DND-41 (cell line): ENCODE results near the gene ETS2.

Source experiments
- ATAC-seq: fragments of 200-7000 bp; cut with Tn5 transposase; 3 replicates; pipeline ENCODE4 v1.9.1; 2021; ENCODE audit warnings: low read depth; ENCODE audit not compliant: insufficient read depth
- DNase-seq: peaks from one replicate; pipeline ENCODE4 v3.0.0-alpha.2; 2020
- H2AFZ ChIP-seq: 2 replicates; pipeline ENCODE4 v1.6.0; 2012; ENCODE audit warnings: low read depth, low read length
- H3K27ac ChIP-seq: 2 replicates; pipeline ENCODE4 v1.5.1; 2012; ENCODE audit warnings: low read length, inconsistent platforms
- H3K27me3 ChIP-seq: fragments of 200-600 bp; sonication (generic); 2 replicates; pipeline ENCODE4 v1.6.0; 2012; ENCODE audit warnings: low read length, mild to moderate bottlenecking, inconsistent platforms; ENCODE audit not compliant: insufficient read depth, poor library complexity
- H3K36me3 ChIP-seq: 2 replicates; pipeline ENCODE4 v1.5.1; 2012; ENCODE audit warnings: low read length, inconsistent platforms; ENCODE audit not compliant: insufficient read depth
- H3K4me1 ChIP-seq: 2 replicates; pipeline ENCODE4 v1.5.1; 2012; ENCODE audit warnings: mild to moderate bottlenecking, low read length; ENCODE audit not compliant: insufficient read depth
- H3K4me2 ChIP-seq: 2 replicates; pipeline ENCODE4 v1.6.0; 2012; ENCODE audit warnings: mild to moderate bottlenecking, moderate library complexity, low read length, inconsistent platforms; ENCODE audit not compliant: insufficient read depth
- H3K4me3 ChIP-seq, 2 experiments: fragments of 200-600 bp in 1 of 2; shearing (Covaris generic) in 1 of 2; 2 replicates each; pipeline ENCODE4 v1.5.1; 2012 to 2016; ENCODE audit warnings: inconsistent platforms in 2 of 2, low read length in 2 of 2, mild to moderate bottlenecking in 2 of 2, low read depth in 1 of 2, moderate library complexity in 1 of 2
- H3K79me2 ChIP-seq: 2 replicates; pipeline ENCODE4 v1.6.0; 2012; ENCODE audit warnings: low read length, inconsistent platforms; ENCODE audit not compliant: insufficient read depth
- H3K9ac ChIP-seq: 2 replicates; pipeline ENCODE4 v1.6.0; 2012; ENCODE audit warnings: low read depth, mild to moderate bottlenecking, inconsistent platforms, low read length, moderate library complexity
- H3K9me3 ChIP-seq: 2 replicates; pipeline ENCODE4 v1.5.1; 2012; ENCODE audit warnings: low read length, moderate library complexity, mild to moderate bottlenecking, inconsistent platforms; ENCODE audit not compliant: insufficient read depth, severe bottlenecking
- H4K20me1 ChIP-seq: 2 replicates; pipeline ENCODE4 v1.6.0; 2012; ENCODE audit warnings: low read length; ENCODE audit not compliant: insufficient read depth
- EZH2 ChIP-seq: IDR thresholded peaks from 3 replicates; pipeline ENCODE4 v1.6.1; 2012; ENCODE audit warnings: borderline replicate concordance, low read depth, mild to moderate bottlenecking, moderate library complexity, low read length, inconsistent platforms; ENCODE audit not compliant: severe bottlenecking
- TF ChIP-seq, protein P1 (sequence below): IDR thresholded peaks from 2 replicates; pipeline ENCODE4 v1.5.1; 2012; ENCODE audit warnings: borderline replicate concordance, low read length, moderate library complexity, mild to moderate bottlenecking; ENCODE audit not compliant: poor library complexity, severe bottlenecking; ENCODE audit errors: extremely low read depth

The ETS2 gene

DNA sequence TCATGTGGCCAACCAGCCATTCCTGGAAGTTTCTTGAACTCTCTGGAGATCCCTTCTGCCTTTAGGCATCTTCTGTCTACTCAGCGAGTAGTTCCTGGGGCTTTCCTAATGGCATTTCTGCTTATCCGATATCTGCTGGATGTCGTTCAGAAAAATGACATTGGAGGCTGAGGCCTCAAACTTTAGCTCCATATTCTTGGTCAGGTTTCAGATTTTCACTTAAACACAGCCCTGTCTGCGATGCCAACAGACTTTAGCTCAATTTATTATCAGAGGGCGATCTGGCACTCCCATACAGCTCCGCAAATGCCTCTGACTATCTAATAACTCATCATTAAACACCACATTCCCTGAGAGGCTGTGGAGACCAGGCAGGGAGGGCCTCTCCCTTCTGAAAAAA is 46.3 kb upstream of the ETS2 start:
- Histone ChIP-seq H2AFZ (no peak overlapping the region), H3K36me3 (no peaks in the 10 kb centered on the region), H4K20me1 (no peaks in the 10 kb centered on the region), H3K27ac (no peak overlapping the region), H3K4me3 (no peak overlapping the region), H3K9ac (no peak overlapping the region), H3K9me3 (no peaks in the 10 kb centered on the region), H3K4me2 (no peak overlapping the region), H3K79me2 (no peaks in the 10 kb centered on the region), H3K4me1 (no peaks in the 10 kb centered on the region), H3K27me3 (no peaks in the 10 kb centered on the region)
- TF ChIP-seq, protein P1, sequence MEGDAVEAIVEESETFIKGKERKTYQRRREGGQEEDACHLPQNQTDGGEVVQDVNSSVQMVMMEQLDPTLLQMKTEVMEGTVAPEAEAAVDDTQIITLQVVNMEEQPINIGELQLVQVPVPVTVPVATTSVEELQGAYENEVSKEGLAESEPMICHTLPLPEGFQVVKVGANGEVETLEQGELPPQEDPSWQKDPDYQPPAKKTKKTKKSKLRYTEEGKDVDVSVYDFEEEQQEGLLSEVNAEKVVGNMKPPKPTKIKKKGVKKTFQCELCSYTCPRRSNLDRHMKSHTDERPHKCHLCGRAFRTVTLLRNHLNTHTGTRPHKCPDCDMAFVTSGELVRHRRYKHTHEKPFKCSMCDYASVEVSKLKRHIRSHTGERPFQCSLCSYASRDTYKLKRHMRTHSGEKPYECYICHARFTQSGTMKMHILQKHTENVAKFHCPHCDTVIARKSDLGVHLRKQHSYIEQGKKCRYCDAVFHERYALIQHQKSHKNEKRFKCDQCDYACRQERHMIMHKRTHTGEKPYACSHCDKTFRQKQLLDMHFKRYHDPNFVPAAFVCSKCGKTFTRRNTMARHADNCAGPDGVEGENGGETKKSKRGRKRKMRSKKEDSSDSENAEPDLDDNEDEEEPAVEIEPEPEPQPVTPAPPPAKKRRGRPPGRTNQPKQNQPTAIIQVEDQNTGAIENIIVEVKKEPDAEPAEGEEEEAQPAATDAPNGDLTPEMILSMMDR: no peak
- no peak for TF ChIP-seq EZH2
- ATAC-seq: no peak
- no peak for DNase-seq

DNA sequence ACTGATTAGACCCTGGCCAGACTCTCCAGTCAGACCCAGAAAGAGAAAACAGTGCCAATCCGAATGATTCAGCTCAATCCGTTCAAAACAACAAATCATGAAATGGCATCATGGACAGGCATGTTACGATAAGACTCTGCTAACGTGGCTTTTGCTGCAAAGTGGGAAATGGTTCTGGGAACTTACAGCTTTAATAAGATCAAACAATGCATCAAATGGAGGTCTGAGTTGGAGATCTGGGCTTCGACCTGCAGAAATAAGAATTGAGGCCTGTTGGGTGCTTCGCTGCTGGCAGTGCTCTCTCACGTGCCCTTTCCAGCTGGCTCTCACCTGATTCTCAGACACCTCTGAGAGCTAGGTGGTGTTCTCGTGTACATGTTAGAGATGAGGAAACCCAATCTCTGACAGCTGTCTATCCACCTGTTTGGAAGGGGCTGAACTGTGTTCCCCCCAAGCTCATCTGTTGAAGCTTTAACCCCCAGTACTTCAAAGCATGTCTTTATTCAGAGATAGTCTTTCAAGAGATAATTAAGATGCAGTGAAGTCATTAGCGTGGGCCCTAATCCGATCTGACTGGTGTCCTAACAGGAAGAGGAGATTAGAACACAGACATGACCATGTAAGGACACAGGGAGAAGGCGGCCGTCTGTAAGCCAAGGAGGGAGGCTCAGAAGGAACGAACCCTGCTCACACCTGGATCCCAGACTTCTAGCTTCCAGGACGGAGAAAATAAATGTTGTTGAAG is 45.5 kb upstream of the ETS2 start:
- Histone ChIP-seq H3K27ac (no peak overlapping the region), H3K79me2 (no peaks in the 10 kb centered on the region), H2AFZ (no peak overlapping the region; the same call in 1 of the 2 replicates), H3K4me3 (no peak overlapping the region), H4K20me1 (no peaks in the 10 kb centered on the region), H3K9me3 (no peaks in the 10 kb centered on the region), H3K27me3 (no peaks in the 10 kb centered on the region), H3K36me3 (no peaks in the 10 kb centered on the region), H3K9ac (no peak overlapping the region), H3K4me2 (no peak overlapping the region), H3K4me1 (no peaks in the 10 kb centered on the region)
- TF ChIP-seq, protein P1: no peak
- no peak for TF ChIP-seq EZH2
- DNase-seq: no peak
- no peak for ATAC-seq

DNA sequence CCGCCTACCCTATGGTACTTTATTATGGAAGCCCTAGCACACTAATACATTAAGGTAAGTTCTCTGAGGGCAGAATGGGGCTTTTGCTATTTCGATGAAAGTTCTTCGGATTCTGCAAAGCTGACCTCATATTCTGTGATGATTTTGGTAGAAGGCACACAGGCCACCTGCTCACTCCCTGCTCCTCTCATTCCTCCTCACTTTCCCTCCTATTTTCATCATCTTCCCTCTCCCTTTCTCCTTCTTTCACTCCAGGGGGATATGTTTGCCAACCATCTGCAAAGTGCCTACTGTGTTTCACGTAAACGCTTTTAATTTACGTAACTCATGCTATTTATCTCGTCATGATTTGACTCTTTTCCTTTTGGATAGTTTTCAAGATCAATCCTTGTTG is 45.0 kb upstream of the ETS2 start:
- ATAC-seq: no peak
- Histone ChIP-seq H3K9me3 (no peaks in the 10 kb centered on the region), H3K79me2 (no peaks in the 10 kb centered on the region), H3K9ac (no peak overlapping the region), H3K4me3 (no peak overlapping the region), H3K27me3 (no peaks in the 10 kb centered on the region), H2AFZ (no peak overlapping the region), H3K27ac (no peak overlapping the region), H3K36me3 (no peaks in the 10 kb centered on the region), H3K4me1 (no peaks in the 10 kb centered on the region), H3K4me2 (no peak overlapping the region), H4K20me1 (no peaks in the 10 kb centered on the region)
- no peak for DNase-seq
- TF ChIP-seq, protein P1: no peak
- no peak for TF ChIP-seq EZH2
